ENCODE data around the gene HBEGF. TPM values are rescaled to one million over a fixed set of nuclear protein-coding genes. Genes with fewer than 3 reads are reported as not detected.
"Not testable (repeated sequence)": the region's sequence is repeated elsewhere in the genome, so short reads cannot be mapped to it uniquely, and the experiment has no call there.

The HBEGF gene
- total RNA-seq, 2 donors from 2014 or later = 7.7 to 24.0 TPM

GRCh38 chr5:140345919-140346347, 470 bp downstream of the HBEGF start:
- intact Hi-C loops (cut with DNase I) = loop anchor here (2.0 to 5.0 kb wide), 3 partner anchors 44 to 169 kb away; partner anchors contain the start of genes CYSTM1 and PFDN1
- H3K27ac ChIP-seq = peak overlapping the region; percentile 75 to 79
- 7% methylated on average over 6 of the region's 35 CpGs for WGBS
- TF ChIP-seq POLR2A (IDR thresholded peaks at IDR 0.05) (no peak), CTCF (IDR thresholded peaks at IDR 0.05) (peak; percentile 14 to 57 (median 47))
- peak overlapping the region; percentile 71 to 89 for H3K4me3 ChIP-seq
- no peaks in the 10 kb centered on the region for H3K27me3 ChIP-seq (replicated peaks; ENCODE audit: insufficient read depth)
- peak; percentile 52 for DNase-seq (ENCODE audit: low spot score)
- H3K4me1 ChIP-seq (replicated peaks) = peaks cover 8% of the 10 kb centered on the region
- H3K9me3 ChIP-seq = no peaks in the 10 kb centered on the region
- H3K36me3 ChIP-seq = no peaks in the 10 kb centered on the region

- peak overlapping the region in 1 of 2 donors; percentile 75 for H3K27ac ChIP-seq
- H3K36me3 ChIP-seq = no peaks in the 10 kb centered on the region
- no peak for DNase-seq (ENCODE audit: low spot score)
- H3K4me1 ChIP-seq (replicated peaks) = peaks cover 8% of the 10 kb centered on the region
- H3K9me3 ChIP-seq = no peaks in the 10 kb centered on the region
- peak overlapping the region in 1 of 2 donors; percentile 89 for H3K4me3 ChIP-seq
- TF ChIP-seq CTCF (IDR thresholded peaks at IDR 0.05) = peak in 1 of 4 experiments; percentile 11
- no peak for TF ChIP-seq POLR2AphosphoS5 (IDR thresholded peaks at IDR 0.05)
- H3K27me3 ChIP-seq (replicated peaks; ENCODE audit: insufficient read depth) = no peaks in the 10 kb centered on the region
- intact Hi-C loops (cut with DNase I) = loop anchor here (5.0 kb wide), 2 partner anchors 43 to 168 kb away; partner anchors contain the start of genes CYSTM1 and PFDN1
- 41% methylated on average over 4 of the region's 4 CpGs for WGBS
Measured at GRCh38 chr5:140344683-140345423, 1.6 kb downstream of the HBEGF start.

GRCh38 chr5:140343849-140344248, 2.6 kb downstream of the HBEGF start:
- H3K27me3 ChIP-seq (replicated peaks; ENCODE audit: insufficient read depth); H3K27ac ChIP-seq; H3K4me1 ChIP-seq (replicated peaks); H3K4me3 ChIP-seq; DNase-seq (ENCODE audit: low spot score); H3K9me3 ChIP-seq; H3K36me3 ChIP-seq; intact Hi-C loops (cut with DNase I): not testable (repeated sequence)
- WGBS = 93% methylated on average over 8 of the region's 8 CpGs

GRCh38 chr5:140342896-140343295, 3.5 kb downstream of the HBEGF start:
- Histone ChIP-seq H3K4me1 (replicated peaks) (peaks cover 8% of the 10 kb centered on the region), H3K27ac (no peak overlapping the region), H3K4me3 (no peak overlapping the region), H3K9me3 (no peaks in the 10 kb centered on the region), H3K36me3 (no peaks in the 10 kb centered on the region), H3K27me3 (replicated peaks; ENCODE audit: insufficient read depth) (no peaks in the 10 kb centered on the region)
- no peak for TF ChIP-seq POLR2AphosphoS5 (IDR thresholded peaks at IDR 0.05)
- TF ChIP-seq POLR2A (IDR thresholded peaks at IDR 0.05) = no peak
- no peak for TF ChIP-seq CTCF (IDR thresholded peaks at IDR 0.05)
- no peak for DNase-seq (ENCODE audit: low spot score)
- intact Hi-C loops (cut with DNase I) = no loop called here
- 73% methylated on average over 1 of the region's 1 CpG for WGBS

GRCh38 chr5:140342287-140342686, 4.1 kb downstream of the HBEGF start:
- Histone ChIP-seq H3K4me1 (replicated peaks) (peaks cover 8% of the 10 kb centered on the region), H3K9me3 (no peaks in the 10 kb centered on the region), H3K36me3 (no peaks in the 10 kb centered on the region), H3K27ac (no peak overlapping the region), H3K27me3 (replicated peaks; ENCODE audit: insufficient read depth) (no peaks in the 10 kb centered on the region), H3K4me3 (no peak overlapping the region)
- 79% methylated on average over 6 of the region's 6 CpGs for WGBS
- DNase-seq (ENCODE audit: low spot score) = no peak
- intact Hi-C loops (cut with DNase I) = no loop called here
- TF ChIP-seq CTCF (IDR thresholded peaks at IDR 0.05) (no peak), POLR2A (IDR thresholded peaks at IDR 0.05) (no peak)
